Effector memory CD4-positive, alpha-beta T cell (primary cell): Measurements from ENCODE around the gene NINL.
"Not testable (repeated sequence)": the region's sequence is repeated elsewhere in the genome, so short reads cannot be mapped to it uniquely, and the experiment has no call there.

Experiments
- DNase-seq, 3 donors: peaks; one replicate each; pipeline ENCODE4 v3.0.0-alpha.2; 2020
- H3K27ac ChIP-seq: 2 replicates; pipeline ENCODE4 v1.7.0; 2013; ENCODE audit warnings: mild to moderate bottlenecking, low read length, moderate library complexity; ENCODE audit not compliant: insufficient read depth, poor library complexity, severe bottlenecking
- H3K27me3 ChIP-seq: replicated peaks from 2 replicates; pipeline ENCODE4 v1.7.0; 2013; ENCODE audit warnings: mild to moderate bottlenecking, low read length; ENCODE audit not compliant: insufficient read depth, control insufficient read depth, poor library complexity, severe bottlenecking
- H3K36me3 ChIP-seq: 2 replicates; pipeline ENCODE4 v1.7.0; 2013; ENCODE audit warnings: mild to moderate bottlenecking, low read length, moderate library complexity; ENCODE audit not compliant: control insufficient read depth, insufficient read depth
- H3K4me1 ChIP-seq: 2 replicates; pipeline ENCODE4 v1.7.0; 2013; ENCODE audit warnings: low read length, mild to moderate bottlenecking; ENCODE audit not compliant: control insufficient read depth, insufficient read depth, poor library complexity, severe bottlenecking
- H3K4me3 ChIP-seq: 2 replicates; pipeline ENCODE4 v1.7.0; 2013; ENCODE audit warnings: low read length, low read depth, mild to moderate bottlenecking; ENCODE audit not compliant: insufficient read depth, poor library complexity, severe bottlenecking
- H3K9me3 ChIP-seq: 2 replicates; pipeline ENCODE4 v1.7.0; 2013; ENCODE audit warnings: mild to moderate bottlenecking, low read length, moderate library complexity; ENCODE audit not compliant: control insufficient read depth

Gene NINL

GRCh38 chr20:25561771-25562170 is 23.6 kb downstream of the NINL start:
- H3K27me3 ChIP-seq, H3K36me3 ChIP-seq, H3K4me3 ChIP-seq, H3K27ac ChIP-seq, DNase-seq, H3K9me3 ChIP-seq, H3K4me1 ChIP-seq: not testable (repeated sequence)

- DNase-seq = no peak
- no peaks in the 10 kb centered on the region for H3K36me3 ChIP-seq
- no peak overlapping the region for H3K4me3 ChIP-seq
- H3K27ac ChIP-seq = no peak overlapping the region
- no peaks in the 10 kb centered on the region for H3K4me1 ChIP-seq
- H3K9me3 ChIP-seq = no peaks in the 10 kb centered on the region
- no peaks in the 10 kb centered on the region for H3K27me3 ChIP-seq
These were observed 31.5 kb downstream of the NINL start for GRCh38 chr20:25553819-25554296.

DNA sequence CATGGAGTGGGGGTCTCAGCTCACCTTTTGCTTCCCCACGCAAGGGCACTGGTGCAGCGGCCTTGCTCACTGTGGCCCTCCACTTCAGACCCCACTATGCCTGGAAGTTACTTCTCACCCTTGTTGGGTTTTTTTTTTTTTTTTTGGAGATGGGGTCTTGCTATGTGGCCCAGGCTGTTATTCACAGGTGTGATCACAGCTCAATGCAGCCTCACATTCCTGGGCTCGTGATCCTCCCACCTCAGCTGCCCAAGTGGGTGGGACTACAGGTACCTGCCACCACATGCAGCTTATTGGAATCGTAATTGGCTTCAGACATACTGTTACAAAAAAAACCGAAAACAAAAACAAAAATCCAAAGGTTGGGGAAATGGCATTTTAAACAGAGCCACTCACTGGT is 32.4 kb downstream of the NINL start:
- no peak for DNase-seq
- H3K4me1 ChIP-seq = no peaks in the 10 kb centered on the region
- H3K36me3 ChIP-seq = no peaks in the 10 kb centered on the region
- no peak overlapping the region for H3K4me3 ChIP-seq
- no peaks in the 10 kb centered on the region for H3K27me3 ChIP-seq
- H3K9me3 ChIP-seq = no peaks in the 10 kb centered on the region
- H3K27ac ChIP-seq = no peak overlapping the region

- H3K9me3 ChIP-seq = no peaks in the 10 kb centered on the region
- no peak overlapping the region for H3K4me3 ChIP-seq
- no peaks in the 10 kb centered on the region for H3K36me3 ChIP-seq
- H3K4me1 ChIP-seq = no peaks in the 10 kb centered on the region
- DNase-seq = no peak
- no peaks in the 10 kb centered on the region for H3K27me3 ChIP-seq
- H3K27ac ChIP-seq = no peak overlapping the region
These were observed 33.7 kb downstream of the NINL start for GRCh38 chr20:25551413-25552215.

DNA sequence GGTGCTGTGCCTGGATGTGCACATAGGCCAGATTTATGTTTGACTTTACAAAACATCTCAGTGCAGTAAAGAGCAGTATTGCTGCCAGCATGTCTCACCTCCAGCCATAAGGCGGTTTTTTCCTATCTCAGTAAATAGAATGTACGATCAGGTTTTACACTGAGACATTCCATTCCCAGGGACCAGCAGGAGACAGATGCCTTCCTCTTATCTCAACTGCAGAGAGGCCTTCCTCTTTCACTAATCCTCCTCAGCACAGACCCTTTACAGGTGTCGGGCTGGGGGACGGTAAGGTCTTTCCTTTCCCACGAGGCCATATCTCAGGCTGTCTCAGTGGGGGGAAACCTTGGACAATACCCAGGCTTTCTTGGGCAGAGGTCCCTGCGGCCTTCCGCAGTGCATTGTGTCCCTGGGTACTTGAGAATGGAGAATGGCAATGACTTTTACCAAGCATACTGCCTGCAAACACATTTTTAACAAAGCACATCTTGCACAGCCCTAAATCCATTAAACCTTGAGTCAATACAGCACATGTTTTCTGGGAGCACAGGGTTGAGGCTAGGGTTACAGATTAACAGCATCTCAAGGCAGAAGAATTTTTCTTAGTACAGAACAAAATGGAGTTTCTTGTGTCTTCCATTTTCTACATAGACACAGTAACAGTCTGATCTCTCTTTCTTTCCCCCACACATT is 34.5 kb downstream of the NINL start:
- not testable (repeated sequence) for H3K4me3 ChIP-seq, DNase-seq, H3K27ac ChIP-seq, H3K9me3 ChIP-seq, H3K27me3 ChIP-seq, H3K36me3 ChIP-seq, H3K4me1 ChIP-seq

GRCh38 chr20:25549843-25550477 is 35.4 kb downstream of the NINL start:
- no peaks in the 10 kb centered on the region for H3K27me3 ChIP-seq
- DNase-seq = no peak
- no peaks in the 10 kb centered on the region for H3K36me3 ChIP-seq
- no peaks in the 10 kb centered on the region for H3K9me3 ChIP-seq
- no peak overlapping the region for H3K4me3 ChIP-seq
- no peak overlapping the region for H3K27ac ChIP-seq
- H3K4me1 ChIP-seq = no peaks in the 10 kb centered on the region

- Histone ChIP-seq H3K4me1 (no peaks in the 10 kb centered on the region), H3K27me3 (no peaks in the 10 kb centered on the region), H3K36me3 (no peaks in the 10 kb centered on the region), H3K4me3 (no peak overlapping the region), H3K27ac (no peak overlapping the region), H3K9me3 (no peaks in the 10 kb centered on the region)
- no peak for DNase-seq
These were observed 36.1 kb downstream of the NINL start for GRCh38 chr20:25549172-25549773.

DNA sequence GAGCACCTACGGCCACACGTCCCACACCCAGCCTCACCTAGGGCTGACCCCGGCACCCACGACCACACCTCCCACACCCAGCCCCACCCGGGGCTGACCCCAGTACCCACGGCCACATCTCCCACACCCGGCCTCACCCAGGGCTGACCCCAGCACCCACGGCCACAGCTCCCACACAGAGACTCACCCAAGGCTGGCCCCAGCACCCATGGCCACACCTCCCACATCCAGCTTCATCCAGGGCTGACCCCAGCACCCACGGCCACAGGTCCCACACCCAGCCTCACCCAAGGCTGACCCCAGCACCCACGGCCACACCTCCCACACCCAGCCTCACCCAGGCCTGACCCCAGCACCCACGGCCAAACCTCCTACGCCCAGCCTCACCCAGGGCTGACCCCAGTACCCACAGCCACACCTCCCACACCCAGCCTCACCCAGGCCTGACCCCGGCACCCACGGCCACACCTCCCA is 36.7 kb downstream of the NINL start:
- no peak overlapping the region for H3K27ac ChIP-seq

GRCh38 chr20:25547999-25548398 is 37.3 kb downstream of the NINL start:
- no peak for DNase-seq
- Histone ChIP-seq H3K4me3 (no peak overlapping the region), H3K27ac (no peak overlapping the region), H3K9me3 (no peaks in the 10 kb centered on the region), H3K27me3 (no peaks in the 10 kb centered on the region), H3K4me1 (no peaks in the 10 kb centered on the region), H3K36me3 (no peaks in the 10 kb centered on the region)

More for the DNA sequence above, 36.7 kb downstream of the NINL start:
- Histone ChIP-seq H3K4me1 (no peaks in the 10 kb centered on the region), H3K36me3 (no peaks in the 10 kb centered on the region), H3K9me3 (no peaks in the 10 kb centered on the region), H3K27me3 (no peaks in the 10 kb centered on the region), H3K4me3 (no peak overlapping the region)
- DNase-seq = no peak
